CD4-positive, alpha-beta T cell (primary cell): Measurements from ENCODE around the gene E2F6. TPM values are rescaled to one million over a fixed set of nuclear protein-coding genes. Genes with fewer than 3 reads are reported as not detected.

Experiments used
- ATAC-seq: fragments of 200-7000 bp; cut with Tn5 transposase; one replicate; pipeline ENCODE4 v1.10.0; 2022; ENCODE audit warnings: mild to moderate bottlenecking; ENCODE audit not compliant: poor library complexity
- CTCF ChIA-PET: fragments of 350-600 bp; sonication (Branson Sonifier 250); formaldehyde crosslinking; loops from one replicate; lab custom pipeline; 2021; ENCODE audit warnings: antibody characterized with exemption, inconsistent platforms; lab: Charles Lee
- POLR2A ChIA-PET: fragments of 350-600 bp; sonication (Branson Sonifier 250); formaldehyde crosslinking; loops from one replicate; lab custom pipeline; 2021; ENCODE audit warnings: antibody characterized with exemption, inconsistent platforms; lab: Charles Lee
- DNase-seq, 14 experiments: peaks; one replicate each; pipeline ENCODE4 v3.0.0-alpha.2; 2013 to 2020; ENCODE audit warnings: mixed read lengths in 2 of 14
- H3K27ac ChIP-seq, 2 donors: one replicate each; pipeline versions ENCODE4 v1.5.1 to v1.7.0; 2013; ENCODE audit warnings: low read length in 2 of 2, low read depth in 1 of 2, mild to moderate bottlenecking in 1 of 2
- H3K27me3 ChIP-seq, 2 experiments: 1 replicate in 1 of 2; 2 replicates in 1 of 2; pipeline versions ENCODE4 v1.6.1 to v1.7.0; 2013; ENCODE audit warnings: low read length in 2 of 2, control low read depth in 1 of 2, mild to moderate bottlenecking in 1 of 2, moderate library complexity in 1 of 2; ENCODE audit not compliant: insufficient read depth in 2 of 2, control insufficient read depth in 1 of 2
- H3K36me3 ChIP-seq: one replicate; pipeline ENCODE4 v1.6.1; 2013; ENCODE audit warnings: low read length, control low read depth; ENCODE audit not compliant: insufficient read depth
- H3K4me1 ChIP-seq: one replicate; pipeline ENCODE4 v1.6.1; 2013; ENCODE audit warnings: low read length, control low read depth; ENCODE audit not compliant: insufficient read depth
- H3K4me3 ChIP-seq: one replicate; pipeline ENCODE4 v1.5.1; 2013; ENCODE audit warnings: mild to moderate bottlenecking, low read length, moderate library complexity
- H3K9me3 ChIP-seq, 2 experiments: 1 replicate in 1 of 2; 2 replicates in 1 of 2; pipeline versions ENCODE4 v1.6.1 to v1.7.0; 2013; ENCODE audit warnings: low read length in 2 of 2, mild to moderate bottlenecking in 2 of 2, control low read depth in 1 of 2, moderate library complexity in 1 of 2; ENCODE audit not compliant: control insufficient read depth in 1 of 2, insufficient read depth in 1 of 2
- H3K27ac Mint-ChIP-seq: one replicate; pipeline ENCODE4 v1.8.0; 2020; ENCODE audit warnings: mixed read lengths
- H3K27me3 Mint-ChIP-seq: one replicate; pipeline ENCODE4 v1.8.0; 2021; ENCODE audit warnings: mixed read lengths
- H3K36me3 Mint-ChIP-seq: one replicate; pipeline ENCODE4 v1.8.0; 2021; ENCODE audit warnings: low read depth, mixed read lengths
- H3K4me1 Mint-ChIP-seq: one replicate; pipeline ENCODE4 v1.8.0; 2021; ENCODE audit warnings: low read depth, mixed read lengths
- H3K4me3 Mint-ChIP-seq: one replicate; pipeline ENCODE4 v1.8.0; 2020; ENCODE audit warnings: mild to moderate bottlenecking, mixed read lengths
- H3K9me3 Mint-ChIP-seq: one replicate; pipeline ENCODE4 v1.8.0; 2020; ENCODE audit warnings: mixed read lengths
- intact Hi-C, 2 experiments: fragments of 100-400 bp; cut with DNase I in 1 of 2; cut with micrococcal nuclease in 1 of 2; formaldehyde crosslinking; loops; one replicate each; pipeline versions ENCODE4 v1.15.1 to v1.9.0; 2023 to 2025; cut with DNase I, micrococcal nuclease
- total RNA-seq, 174 experiments: library from RNA in 2 of 174; stranded (reverse) in 2 of 174; gene quantifications; one replicate each; pipeline ENCODE4 v1.2.3 and lab custom pipeline; 2021 to 2026
- TF ChIP-seq, protein P1 (sequence below): fragments of 200-600 bp; IDR thresholded peaks from one replicate; pipeline ENCODE4 v1.8.0; 2022; ENCODE audit warnings: antibody characterized with exemption, mild to moderate bottlenecking

E2F6 gene
- total RNA-seq, 2 experiments from 2014 or later, result 3.5 to 4.2 TPM

DNA sequence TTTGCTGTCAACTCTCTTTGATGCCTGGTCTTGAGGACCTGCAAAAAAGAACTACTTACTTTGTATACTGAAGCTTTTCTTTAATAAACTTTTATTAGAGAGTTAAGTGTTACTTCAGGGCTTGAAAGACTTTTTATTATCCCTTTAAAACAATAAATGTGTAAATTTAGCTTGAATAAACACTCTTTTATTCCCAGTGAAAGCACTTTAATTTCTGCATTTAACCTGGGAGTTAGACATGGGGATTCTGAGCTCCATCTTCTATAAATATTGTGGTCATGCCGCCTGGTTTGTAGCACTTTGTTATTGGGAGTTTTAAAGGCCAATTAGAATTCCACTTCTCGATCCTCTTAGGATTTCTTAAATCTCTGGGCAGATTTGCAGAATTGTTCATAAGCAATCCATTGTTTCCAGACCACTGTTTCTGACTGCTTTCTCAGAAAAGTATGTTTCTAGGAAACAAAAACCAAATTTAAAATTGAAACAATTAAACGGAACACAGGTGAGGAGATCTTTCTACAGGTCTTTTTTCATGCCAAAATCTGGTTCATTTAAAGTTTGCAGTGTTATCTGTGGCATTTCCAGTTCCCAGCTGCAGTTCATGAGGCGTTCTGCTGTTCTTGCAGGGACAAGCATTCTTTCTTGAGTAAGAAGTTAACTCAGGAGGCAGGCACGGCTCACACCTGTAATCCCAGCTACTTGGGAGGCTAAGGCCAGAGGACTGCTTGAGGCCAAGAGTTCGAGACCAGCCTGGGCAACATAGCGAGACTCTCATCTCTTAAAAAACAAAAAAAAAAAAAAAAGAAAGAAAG, 18.1 kb upstream of the E2F6 start:
- intact Hi-C loops, result no loop called here
- Mint-ChIP-seq H3K27me3 (peaks cover 79% of the 10 kb centered on the region), H3K4me1 (peaks cover 11% of the 10 kb centered on the region), H3K9me3 (no peaks in the 10 kb centered on the region), H3K27ac (no peak overlapping the region), H3K4me3 (peak overlapping the region; percentile 0), H3K36me3 (no peaks in the 10 kb centered on the region)
- CTCF ChIA-PET, result no interaction called here
- H3K9me3 ChIP-seq, result peaks cover 0 to 4% of the 10 kb centered on the region in 2 experiments
- DNase-seq (no peak), ATAC-seq (no peak)
- H3K36me3 ChIP-seq, result no peaks in the 10 kb centered on the region
- H3K27ac ChIP-seq, result no peak overlapping the region
- POLR2A ChIA-PET, result no interaction called here
- peaks cover 48 to 49% of the 10 kb centered on the region in 2 experiments for H3K27me3 ChIP-seq
- no peak overlapping the region for H3K4me3 ChIP-seq
- TF ChIP-seq, protein P1, sequence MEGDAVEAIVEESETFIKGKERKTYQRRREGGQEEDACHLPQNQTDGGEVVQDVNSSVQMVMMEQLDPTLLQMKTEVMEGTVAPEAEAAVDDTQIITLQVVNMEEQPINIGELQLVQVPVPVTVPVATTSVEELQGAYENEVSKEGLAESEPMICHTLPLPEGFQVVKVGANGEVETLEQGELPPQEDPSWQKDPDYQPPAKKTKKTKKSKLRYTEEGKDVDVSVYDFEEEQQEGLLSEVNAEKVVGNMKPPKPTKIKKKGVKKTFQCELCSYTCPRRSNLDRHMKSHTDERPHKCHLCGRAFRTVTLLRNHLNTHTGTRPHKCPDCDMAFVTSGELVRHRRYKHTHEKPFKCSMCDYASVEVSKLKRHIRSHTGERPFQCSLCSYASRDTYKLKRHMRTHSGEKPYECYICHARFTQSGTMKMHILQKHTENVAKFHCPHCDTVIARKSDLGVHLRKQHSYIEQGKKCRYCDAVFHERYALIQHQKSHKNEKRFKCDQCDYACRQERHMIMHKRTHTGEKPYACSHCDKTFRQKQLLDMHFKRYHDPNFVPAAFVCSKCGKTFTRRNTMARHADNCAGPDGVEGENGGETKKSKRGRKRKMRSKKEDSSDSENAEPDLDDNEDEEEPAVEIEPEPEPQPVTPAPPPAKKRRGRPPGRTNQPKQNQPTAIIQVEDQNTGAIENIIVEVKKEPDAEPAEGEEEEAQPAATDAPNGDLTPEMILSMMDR, result no peak
- peaks cover 14% of the 10 kb centered on the region for H3K4me1 ChIP-seq

DNA sequence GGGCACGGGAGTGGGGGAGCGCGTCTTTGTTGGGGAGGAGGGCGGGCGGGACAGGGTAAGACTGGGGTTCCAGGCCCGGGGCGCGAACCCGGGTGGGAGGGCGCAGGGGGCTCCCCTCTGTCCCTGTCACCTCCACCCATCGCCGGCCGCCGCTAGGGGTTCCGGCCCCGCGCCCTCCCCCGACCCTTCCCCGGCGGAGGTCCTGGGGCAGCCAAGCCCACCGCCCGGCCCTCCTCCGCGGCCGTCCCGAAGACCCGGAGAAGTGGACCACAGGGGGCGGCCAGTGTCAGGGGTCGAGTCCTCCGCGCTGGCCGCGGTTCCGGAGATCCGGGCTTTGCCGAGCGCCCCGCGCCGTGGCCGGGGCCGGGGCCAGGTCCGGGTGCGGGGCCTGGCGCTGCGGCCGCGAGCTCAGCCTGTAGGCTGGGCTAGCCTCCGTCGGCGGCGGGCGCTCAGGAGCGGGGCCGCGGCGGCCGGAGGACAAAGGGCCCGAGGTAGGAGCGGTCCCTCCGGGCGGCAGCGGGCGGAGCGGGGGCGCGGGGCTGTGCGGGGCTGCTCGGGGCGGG, 16.6 kb upstream of the E2F6 start:
- intact Hi-C loops, result no loop called here
- peaks cover 11% of the 10 kb centered on the region for H3K4me1 Mint-ChIP-seq
- DNase-seq (no peak), ATAC-seq (no peak)
- no peaks in the 10 kb centered on the region for H3K36me3 ChIP-seq
- peaks cover 14% of the 10 kb centered on the region for H3K4me1 ChIP-seq
- TF ChIP-seq, protein P1, result no peak
- ChIA-PET POLR2A (no interaction called here), CTCF (no interaction called here)
- H3K9me3 ChIP-seq, result peaks cover 0 to 4% of the 10 kb centered on the region in 2 experiments
- H3K9me3 Mint-ChIP-seq, result no peaks in the 10 kb centered on the region
- no peaks in the 10 kb centered on the region for H3K36me3 Mint-ChIP-seq
- H3K27me3 Mint-ChIP-seq, result peaks cover 74% of the 10 kb centered on the region
- peaks cover 49 to 53% of the 10 kb centered on the region in 2 experiments for H3K27me3 ChIP-seq
- no peak overlapping the region for H3K27ac ChIP-seq
- no peak overlapping the region for H3K4me3 Mint-ChIP-seq
- no peak overlapping the region for H3K4me3 ChIP-seq
- no peak overlapping the region for H3K27ac Mint-ChIP-seq

- intact Hi-C loops, result no loop called here
- H3K4me1 ChIP-seq, result peaks cover 14% of the 10 kb centered on the region
- H3K27ac Mint-ChIP-seq, result no peak overlapping the region
- H3K9me3 Mint-ChIP-seq, result no peaks in the 10 kb centered on the region
- H3K4me3 Mint-ChIP-seq, result no peak overlapping the region
- CTCF ChIA-PET, result no interaction called here
- H3K9me3 ChIP-seq, result peaks cover 0 to 4% of the 10 kb centered on the region in 2 experiments
- no peak overlapping the region for H3K4me3 ChIP-seq
- peaks cover 49% of the 10 kb centered on the region in 2 experiments for H3K27me3 ChIP-seq
- POLR2A ChIA-PET, result no interaction called here
- H3K27me3 Mint-ChIP-seq, result peaks cover 68% of the 10 kb centered on the region
- H3K4me1 Mint-ChIP-seq, result peaks cover 11% of the 10 kb centered on the region
- no peaks in the 10 kb centered on the region for H3K36me3 ChIP-seq
- no peaks in the 10 kb centered on the region for H3K36me3 Mint-ChIP-seq
- DNase-seq (no peak), ATAC-seq (no peak)
- TF ChIP-seq, protein P1, result no peak
- H3K27ac ChIP-seq, result no peak overlapping the region
Measured at GRCh38 chr2:11481789-11482472, 16.0 kb upstream of the E2F6 start.
